PC-9 (cell line): Measurements from ENCODE around the gene IQGAP1. TPM values are rescaled to one million over a fixed set of nuclear protein-coding genes. Genes with fewer than 3 reads are reported as not detected.

ENCODE experiments used
- BruUV-seq: library from RNA; stranded (reverse); fragments of 400-500 nt; replicated peaks from 2 replicates; lab custom pipeline; 2021; lab: Mats Ljungman, UMichigan
- CTCF ChIA-PET: fragments of 300-600 bp; sonication (Branson Sonifier 250); formaldehyde crosslinking; loops from one replicate; lab custom pipeline; 2022; ENCODE audit warnings: antibody characterized with exemption; lab: Charles Lee
- POLR2A ChIA-PET: fragments of 300-600 bp; sonication (Branson Sonifier 250); formaldehyde crosslinking; loops from one replicate; lab custom pipeline; 2022; ENCODE audit warnings: antibody characterized with exemption; ENCODE audit not compliant: unreplicated experiment; lab: Charles Lee
- DNase-seq, 2 experiments: peaks; one replicate each; pipeline versions ENCODE4 v3.0.0 to v3.0.0-alpha.2; 2015 to 2022; ENCODE audit warnings: mixed read lengths in 1 of 2
- H2AFZ ChIP-seq: fragments of 200-600 bp; sonication (generic); 2 replicates; pipeline ENCODE4 v1.8.1; 2017; ENCODE audit warnings: antibody characterized with exemption
- H3F3A ChIP-seq: fragments of 200-600 bp; sonication (generic); 2 replicates; pipeline ENCODE4 v1.8.1; 2017; ENCODE audit warnings: antibody characterized with exemption, mild to moderate bottlenecking, low read depth; ENCODE audit not compliant: insufficient read depth
- H3K27ac ChIP-seq: fragments of 200-600 bp; sonication (generic); 2 replicates; pipeline ENCODE4 v1.6.1; 2016; ENCODE audit warnings: mixed run types
- H3K27me3 ChIP-seq: fragments of 200-600 bp; sonication (generic); 2 replicates; pipeline ENCODE4 v1.6.1; 2016; ENCODE audit warnings: low read depth, mixed run types; ENCODE audit not compliant: insufficient read depth
- H3K36me3 ChIP-seq: fragments of 200-600 bp; sonication (generic); 2 replicates; pipeline ENCODE4 v1.6.1; 2016; ENCODE audit warnings: low read depth, mixed run types
- H3K4me1 ChIP-seq: fragments of 200-600 bp; sonication (generic); replicated peaks from 2 replicates; pipeline ENCODE4 v1.6.1; 2016; ENCODE audit warnings: mixed run types; ENCODE audit not compliant: insufficient read depth
- H3K4me2 ChIP-seq: fragments of 200-600 bp; sonication (generic); 2 replicates; pipeline ENCODE4 v1.6.1; 2017; ENCODE audit warnings: mixed run types
- H3K4me3 ChIP-seq: fragments of 200-600 bp; sonication (generic); 2 replicates; pipeline ENCODE4 v1.6.1; 2016; ENCODE audit warnings: mixed run types
- H3K79me2 ChIP-seq: fragments of 200-600 bp; sonication (generic); 2 replicates; pipeline ENCODE4 v1.6.1; 2017; ENCODE audit warnings: low read depth, mixed run types
- H3K9me2 ChIP-seq: fragments of 200-600 bp; sonication (generic); 2 replicates; pipeline ENCODE4 v1.8.1; 2017; ENCODE audit warnings: mild to moderate bottlenecking; ENCODE audit not compliant: insufficient read depth
- H3K9me3 ChIP-seq: fragments of 200-600 bp; sonication (generic); 2 replicates; pipeline ENCODE4 v1.8.1; 2016; ENCODE audit warnings: low read depth; ENCODE audit not compliant: insufficient read depth
- H4K20me1 ChIP-seq: fragments of 200-600 bp; sonication (generic); 2 replicates; pipeline ENCODE4 v1.8.1; 2017; ENCODE audit not compliant: insufficient read depth
- CTCF ChIP-seq: fragments of 200-600 bp; sonication (generic); conservative IDR thresholded peaks from 2 replicates; pipeline ENCODE4 v1.6.1; 2017; ENCODE audit warnings: mixed run types, antibody characterized with exemption, mild to moderate bottlenecking, moderate library complexity
- EZH2 ChIP-seq: fragments of 200-600 bp; sonication (generic); IDR thresholded peaks from 2 replicates; pipeline ENCODE4 v1.8.0; 2017; ENCODE audit warnings: antibody characterized with exemption, low read depth
- intact Hi-C: fragments of 100-400 bp; cut with micrococcal nuclease; formaldehyde crosslinking; loops from one replicate; pipeline ENCODE4 v1.10.0; 2022; ENCODE audit not compliant: unreplicated experiment
- total RNA-seq: library from RNA; stranded (reverse); gene quantifications from 2 replicates; pipeline ENCODE4 v1.2.3, GENCODE V29; 2021

IQGAP1 gene
- total RNA-seq, 1 experiment from 2014 or later: 164 TPM

GRCh38 chr15:90540768-90541167 is 152.7 kb downstream of the IQGAP1 start:
- Histone ChIP-seq H3K4me1 (no peaks in the 10 kb centered on the region), H2AFZ (no peak overlapping the region), H3K27ac (no peak overlapping the region), H3K79me2 (peaks cover 12% of the 10 kb centered on the region), H3K27me3 (no peaks in the 10 kb centered on the region), H3F3A (no peaks in the 10 kb centered on the region; the same call in 1 of the 2 replicates), H3K36me3 (no peaks in the 10 kb centered on the region), H3K9me3 (no peaks in the 10 kb centered on the region), H3K9me2 (no peaks in the 10 kb centered on the region), H3K4me3 (no peak overlapping the region), H4K20me1 (no peaks in the 10 kb centered on the region), H3K4me2 (no peak overlapping the region)
- CTCF ChIA-PET: no interaction called here
- intact Hi-C loops: no loop called here
- POLR2A ChIA-PET: no interaction called here
- no peak for DNase-seq
- TF ChIP-seq CTCF: no peak
- no peak for TF ChIP-seq EZH2
- BruUV-seq: no TSS peak

- no peak overlapping the region for H2AFZ ChIP-seq
- no peaks in the 10 kb centered on the region for H3F3A ChIP-seq
- CTCF ChIA-PET: no interaction called here
- intact Hi-C loops: no loop called here
- TF ChIP-seq CTCF (no peak), EZH2 (no peak)
- no TSS peak for BruUV-seq
- POLR2A ChIA-PET: no interaction called here
- no peaks in the 10 kb centered on the region for H3K9me3 ChIP-seq
- no peaks in the 10 kb centered on the region for H3K4me1 ChIP-seq
- no peaks in the 10 kb centered on the region for H3K79me2 ChIP-seq
- no peak overlapping the region for H3K27ac ChIP-seq
- no peak for DNase-seq
- H3K4me3 ChIP-seq: no peak overlapping the region
- no peak overlapping the region for H3K4me2 ChIP-seq
- H3K27me3 ChIP-seq: no peaks in the 10 kb centered on the region
- H3K9me2 ChIP-seq: no peaks in the 10 kb centered on the region
- H3K36me3 ChIP-seq: no peaks in the 10 kb centered on the region
- H4K20me1 ChIP-seq: no peaks in the 10 kb centered on the region
These were observed 157.1 kb downstream of the IQGAP1 start for GRCh38 chr15:90545095-90545494.

GRCh38 chr15:90547540-90547939 is 159.5 kb downstream of the IQGAP1 start:
- no peaks in the 10 kb centered on the region for H3K9me3 ChIP-seq
- H3K79me2 ChIP-seq: no peaks in the 10 kb centered on the region
- no TSS peak for BruUV-seq
- H3K36me3 ChIP-seq: no peaks in the 10 kb centered on the region
- H3K27me3 ChIP-seq: no peaks in the 10 kb centered on the region
- TF ChIP-seq EZH2 (no peak), CTCF (no peak)
- no peaks in the 10 kb centered on the region for H3K9me2 ChIP-seq
- H3K4me3 ChIP-seq: no peak overlapping the region
- H2AFZ ChIP-seq: no peak overlapping the region
- ChIA-PET CTCF (no interaction called here), POLR2A (no interaction called here)
- H3K4me2 ChIP-seq: no peak overlapping the region
- no peak overlapping the region for H3K27ac ChIP-seq
- H4K20me1 ChIP-seq: no peaks in the 10 kb centered on the region
- intact Hi-C loops: no loop called here
- H3K4me1 ChIP-seq: no peaks in the 10 kb centered on the region
- no peak for DNase-seq
- H3F3A ChIP-seq: no peaks in the 10 kb centered on the region
